Gastrocnemius medialis (tissue), 4 donors: Measurements from ENCODE around the gene ARHGAP26. TPM values are rescaled to one million over a fixed set of nuclear protein-coding genes. Genes with fewer than 3 reads are reported as not detected.

Experiments used
- ATAC-seq, 2 donors: fragments of 150-250 bp; one replicate each; pipeline ENCODE4 v1.9.1; 2016
- DNase-seq, 2 donors: peaks; one replicate each; pipeline ENCODE4 v3.0.0-alpha.2; 2019
- H3K27ac ChIP-seq, 4 donors: fragments of 200-600 bp; sonication (generic); 1 replicate in 1 of 4; 2 replicates in 3 of 4; pipeline ENCODE4 v1.5.1; 2016 to 2018; ENCODE audit warnings: mild to moderate bottlenecking in 2 of 4, moderate library complexity in 1 of 4
- H3K27me3 ChIP-seq, 3 donors: fragments of 200-600 bp; sonication (generic) in 2 of 3; 1 replicate in 1 of 3; 2 replicates in 2 of 3; pipeline versions ENCODE4 v1.5.1 to v1.6.0; 2016 to 2019; ENCODE audit warnings: mild to moderate bottlenecking in 1 of 3, moderate library complexity in 1 of 3
- H3K36me3 ChIP-seq, 2 donors: fragments of 200-600 bp; sonication (generic) in 1 of 2; one replicate each; pipeline ENCODE4 v1.5.1; 2017 to 2018
- H3K4me1 ChIP-seq, 2 donors: fragments of 200-600 bp; sonication (generic) in 1 of 2; one replicate each; pipeline ENCODE4 v1.5.1; 2016 to 2017; ENCODE audit warnings: mild to moderate bottlenecking in 2 of 2
- H3K4me3 ChIP-seq, 4 donors: fragments of 200-600 bp; sonication (generic) in 3 of 4; 1 replicate in 1 of 4; 2 replicates in 3 of 4; pipeline ENCODE4 v1.5.1; 2016 to 2019; ENCODE audit warnings: mild to moderate bottlenecking in 2 of 4
- H3K9me3 ChIP-seq, 3 donors: fragments of 200-600 bp; sonication (generic) in 2 of 3; 1 replicate in 1 of 3; 2 replicates in 2 of 3; pipeline ENCODE4 v1.5.1; 2016 to 2019
- POLR2A ChIP-seq, 2 donors: fragments of 450-650 bp; IDR thresholded peaks; one replicate each; pipeline ENCODE4 v1.6.1; 2017; ENCODE audit warnings: antibody characterized with exemption in 2 of 2, mild to moderate bottlenecking in 2 of 2, moderate library complexity in 2 of 2
- in situ Hi-C, 4 donors: fragments of 200-750 bp; cut with MboI; loops; one replicate each; pipeline versions ENCODE4 v1.15.0 to v1.8.0; 2017; ENCODE audit warnings: low sequenced_read_pairs in 4 of 4
- intact Hi-C: fragments of 100-400 bp; cut with DNase I; formaldehyde crosslinking; loops from one replicate; pipeline ENCODE4 v1.15.1; 2023; ENCODE audit warnings: low total_unique reads
- total RNA-seq, 4 donors: library from RNA; depleted of rRNA; stranded (reverse); fragments of >200 nt; gene quantifications; one replicate each; pipeline versions ENCODE4 v1.1.0 to v1.2.3, GENCODE V29; 2016
- TF ChIP-seq, protein P1 (sequence below), 5 experiments: fragments of 450-650 bp in 3 of 5; fragments of 200-600 bp in 2 of 5; sonication (generic) in 2 of 5; IDR thresholded peaks in 4 of 5; conservative IDR thresholded peaks in 1 of 5; 1 replicate in 4 of 5; 2 replicates in 1 of 5; pipeline ENCODE4 v1.5.1; 2016 to 2019; ENCODE audit warnings: antibody characterized with exemption in 5 of 5, mild to moderate bottlenecking in 3 of 5, moderate library complexity in 3 of 5

ARHGAP26 gene
- total RNA-seq, 4 donors from 2014 or later: 9.1 to 22.4 (median 13.4) TPM

- DNase-seq: no peak
- H3K27me3 ChIP-seq: no peaks in the 10 kb centered on the region
- no peaks in the 10 kb centered on the region for H3K36me3 ChIP-seq
- intact Hi-C loops: loop anchor here (10.0 kb wide), 1 partner anchor 634 kb away; no protein-coding TSS in a partner anchor
- H3K4me1 ChIP-seq: peaks cover 40 to 42% of the 10 kb centered on the region in 2 donors
- no peaks in the 10 kb centered on the region for H3K9me3 ChIP-seq
- in situ Hi-C loops: no loop called here
- H3K4me3 ChIP-seq: no peak overlapping the region
- no peak overlapping the region for H3K27ac ChIP-seq
- no peak for ATAC-seq
- TF ChIP-seq POLR2A (IDR thresholded peaks at IDR 0.05): no peak
- TF ChIP-seq, protein P1, sequence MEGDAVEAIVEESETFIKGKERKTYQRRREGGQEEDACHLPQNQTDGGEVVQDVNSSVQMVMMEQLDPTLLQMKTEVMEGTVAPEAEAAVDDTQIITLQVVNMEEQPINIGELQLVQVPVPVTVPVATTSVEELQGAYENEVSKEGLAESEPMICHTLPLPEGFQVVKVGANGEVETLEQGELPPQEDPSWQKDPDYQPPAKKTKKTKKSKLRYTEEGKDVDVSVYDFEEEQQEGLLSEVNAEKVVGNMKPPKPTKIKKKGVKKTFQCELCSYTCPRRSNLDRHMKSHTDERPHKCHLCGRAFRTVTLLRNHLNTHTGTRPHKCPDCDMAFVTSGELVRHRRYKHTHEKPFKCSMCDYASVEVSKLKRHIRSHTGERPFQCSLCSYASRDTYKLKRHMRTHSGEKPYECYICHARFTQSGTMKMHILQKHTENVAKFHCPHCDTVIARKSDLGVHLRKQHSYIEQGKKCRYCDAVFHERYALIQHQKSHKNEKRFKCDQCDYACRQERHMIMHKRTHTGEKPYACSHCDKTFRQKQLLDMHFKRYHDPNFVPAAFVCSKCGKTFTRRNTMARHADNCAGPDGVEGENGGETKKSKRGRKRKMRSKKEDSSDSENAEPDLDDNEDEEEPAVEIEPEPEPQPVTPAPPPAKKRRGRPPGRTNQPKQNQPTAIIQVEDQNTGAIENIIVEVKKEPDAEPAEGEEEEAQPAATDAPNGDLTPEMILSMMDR (IDR thresholded peaks at IDR 0.05 in 4 of 5, conservative IDR thresholded peaks at IDR 0.05 in 1 of 5): no peak
Observed at GRCh38 chr5:143190260-143190810, 420.2 kb downstream of the ARHGAP26 start.

DNA sequence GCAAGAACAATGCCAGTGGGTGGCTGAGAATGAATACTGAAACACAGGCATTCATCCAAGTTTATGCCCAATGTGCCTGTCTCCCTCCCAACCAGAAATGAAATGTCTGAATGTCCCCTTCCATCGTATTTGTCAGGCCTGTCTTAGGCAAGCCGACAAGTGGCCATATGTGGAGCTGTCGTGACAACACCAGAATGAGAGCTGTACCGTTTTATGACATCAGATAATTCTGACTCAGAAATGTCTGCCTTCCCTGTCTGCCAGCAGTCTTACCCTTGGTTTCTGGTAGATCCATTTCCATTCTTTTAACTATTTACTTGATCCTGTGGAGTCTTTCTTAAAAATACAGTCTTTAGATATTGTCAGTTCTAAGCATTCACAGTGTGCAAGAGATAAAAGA, 421.5 kb downstream of the ARHGAP26 start:
- H3K9me3 ChIP-seq: no peaks in the 10 kb centered on the region
- H3K4me1 ChIP-seq: peaks cover 40 to 42% of the 10 kb centered on the region in 2 donors
- no peak for ATAC-seq
- TF ChIP-seq POLR2A (IDR thresholded peaks at IDR 0.05): no peak
- TF ChIP-seq, protein P1 (IDR thresholded peaks at IDR 0.05 in 4 of 5, conservative IDR thresholded peaks at IDR 0.05 in 1 of 5): no peak
- intact Hi-C loops (loop anchor here (10.0 kb wide), 1 partner anchor 633 kb away; no protein-coding TSS in a partner anchor), in situ Hi-C loops (no loop called here)
- H3K27ac ChIP-seq: no peak overlapping the region
- H3K27me3 ChIP-seq: no peaks in the 10 kb centered on the region
- H3K4me3 ChIP-seq: no peak overlapping the region
- no peak for DNase-seq
- no peaks in the 10 kb centered on the region for H3K36me3 ChIP-seq

DNA sequence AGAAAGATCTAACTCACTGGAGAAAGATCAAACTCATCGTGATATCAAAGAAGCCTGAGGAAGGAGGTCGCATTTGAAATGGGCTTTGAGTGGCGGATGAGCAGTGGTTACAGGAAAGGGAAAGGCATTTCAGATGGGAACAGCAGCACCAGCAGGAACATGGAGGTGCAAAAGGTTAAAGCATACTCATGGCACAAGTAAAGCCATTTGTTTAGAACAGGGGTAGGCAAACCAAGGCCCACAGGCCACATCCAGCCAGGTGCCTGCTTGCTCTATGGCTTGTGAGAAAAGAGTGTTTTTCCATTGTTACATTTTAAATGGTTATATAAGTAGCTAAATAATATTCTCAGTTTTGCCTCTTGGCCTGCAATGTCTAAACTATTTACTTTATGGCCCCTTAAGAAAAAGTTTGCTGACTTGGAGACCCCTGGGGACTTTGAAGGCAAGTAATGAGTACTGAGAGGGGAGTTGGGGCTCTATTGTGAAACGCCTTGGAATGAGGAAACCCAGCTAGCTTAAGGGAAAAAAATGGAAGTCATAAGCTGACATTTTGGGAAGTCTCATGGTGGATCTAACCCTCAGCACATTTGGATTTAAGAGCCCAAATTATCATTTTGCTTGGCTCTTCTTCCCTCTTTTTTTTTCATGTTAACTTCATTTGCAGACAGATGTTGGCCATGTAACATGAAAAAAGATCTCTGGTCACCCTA, 422.2 kb downstream of the ARHGAP26 start:
- Histone ChIP-seq H3K9me3 (no peaks in the 10 kb centered on the region), H3K36me3 (no peaks in the 10 kb centered on the region), H3K4me3 (no peak overlapping the region), H3K4me1 (peaks cover 35 to 38% of the 10 kb centered on the region in 2 donors), H3K27ac (no peak overlapping the region), H3K27me3 (no peaks in the 10 kb centered on the region)
- TF ChIP-seq POLR2A (IDR thresholded peaks at IDR 0.05): no peak
- intact Hi-C loops (loop anchor here (10.0 kb wide), 1 partner anchor 632 kb away; no protein-coding TSS in a partner anchor), in situ Hi-C loops (no loop called here)
- ATAC-seq: no peak
- DNase-seq: no peak

- in situ Hi-C loops: no loop called here
- H3K4me1 ChIP-seq: peaks cover 28 to 30% of the 10 kb centered on the region in 2 donors
- H3K4me3 ChIP-seq: no peak overlapping the region
- ATAC-seq: no peak
- H3K27ac ChIP-seq: peak overlapping the region in 3 of 4 donors; percentile 9 to 29 (median 24)
- TF ChIP-seq POLR2A (IDR thresholded peaks at IDR 0.05): no peak
- TF ChIP-seq, protein P1 (IDR thresholded peaks at IDR 0.05 in 4 of 5, conservative IDR thresholded peaks at IDR 0.05 in 1 of 5): no peak
- H3K9me3 ChIP-seq: no peaks in the 10 kb centered on the region
- no peaks in the 10 kb centered on the region for H3K27me3 ChIP-seq
- H3K36me3 ChIP-seq: no peaks in the 10 kb centered on the region
- intact Hi-C loops: loop anchor here (10.0 kb wide), 1 partner anchor 631 kb away; no protein-coding TSS in a partner anchor
- no peak for DNase-seq
Observed at GRCh38 chr5:143194206-143194605, 424.0 kb downstream of the ARHGAP26 start.

GRCh38 chr5:143194713-143195112, 424.5 kb downstream of the ARHGAP26 start:
- ATAC-seq: peak; percentile 47 to 69
- no peaks in the 10 kb centered on the region for H3K36me3 ChIP-seq
- H3K4me3 ChIP-seq: no peak overlapping the region
- H3K4me1 ChIP-seq: peaks cover 28 to 30% of the 10 kb centered on the region in 2 donors
- H3K27me3 ChIP-seq: no peaks in the 10 kb centered on the region
- in situ Hi-C loops (no loop called here), intact Hi-C loops (loop anchor here (5.0 to 10.0 kb wide), 2 partner anchors 208 to 630 kb away; partner anchors contain the start of gene NR3C1)
- DNase-seq: no peak
- TF ChIP-seq POLR2A (IDR thresholded peaks at IDR 0.05): no peak
- TF ChIP-seq, protein P1 (IDR thresholded peaks at IDR 0.05 in 4 of 5, conservative IDR thresholded peaks at IDR 0.05 in 1 of 5): no peak
- no peaks in the 10 kb centered on the region for H3K9me3 ChIP-seq
- H3K27ac ChIP-seq: peak overlapping the region; percentile 9 to 29 (median 24)
